Activated CD8-positive, alpha-beta memory T cell treated with anti-CD3 and anti-CD28 coated beads, Interleukin-2, amount 50 U/mL, for 1 hour (primary cell): Measurements from ENCODE around the gene DSTN.

ENCODE experiments used
- DNase-seq: peaks from one replicate; pipeline ENCODE4 v3.0.0-alpha.2; 2020; ENCODE audit errors: extremely low read depth

DSTN gene

GRCh38 chr20:17624070-17624469, 54.2 kb downstream of the DSTN start:
- DNase-seq = no peak

GRCh38 chr20:17624551-17625245, 54.8 kb downstream of the DSTN start:
- no peak for DNase-seq

- DNase-seq = no peak
Measured at GRCh38 chr20:17625246-17626051, 55.6 kb downstream of the DSTN start.

DNA sequence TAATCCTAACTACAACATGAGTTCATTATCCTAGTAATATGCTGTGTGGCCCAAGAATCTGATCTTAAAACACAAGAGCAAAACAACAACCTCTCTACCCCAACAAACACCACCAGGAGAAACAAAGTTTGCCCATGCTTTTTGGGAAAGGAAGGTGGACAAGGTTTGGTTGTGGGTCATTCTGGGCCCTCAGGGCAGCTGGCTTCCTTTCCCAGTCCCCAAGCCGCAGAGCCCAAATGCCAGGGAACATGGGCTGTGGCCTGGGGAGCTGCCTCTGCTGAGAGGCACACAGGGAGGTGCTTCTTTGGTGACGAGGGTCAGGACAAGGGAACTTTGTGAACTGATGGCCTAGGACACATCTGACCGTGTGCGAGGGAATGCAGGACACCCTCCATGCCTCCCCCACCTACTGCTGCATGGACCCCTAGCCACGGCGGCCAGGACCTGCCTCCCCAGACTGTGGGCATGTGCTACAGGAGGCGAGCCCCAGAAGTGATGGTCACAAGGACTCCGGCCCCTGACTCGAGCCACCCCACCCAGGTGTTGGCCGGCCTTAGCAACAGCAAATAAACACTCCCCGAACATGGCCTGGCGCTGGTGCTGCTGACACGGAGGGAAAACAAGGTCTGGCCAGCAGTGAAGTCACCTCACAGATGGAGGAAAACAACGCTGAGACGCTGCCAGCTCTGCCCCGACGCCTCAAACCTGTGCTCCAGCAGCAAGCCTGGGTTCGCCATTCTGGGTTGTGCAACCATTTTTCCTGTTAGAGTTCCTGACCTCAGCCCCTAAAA, 56.5 kb downstream of the DSTN start:
- DNase-seq = no peak

DNA sequence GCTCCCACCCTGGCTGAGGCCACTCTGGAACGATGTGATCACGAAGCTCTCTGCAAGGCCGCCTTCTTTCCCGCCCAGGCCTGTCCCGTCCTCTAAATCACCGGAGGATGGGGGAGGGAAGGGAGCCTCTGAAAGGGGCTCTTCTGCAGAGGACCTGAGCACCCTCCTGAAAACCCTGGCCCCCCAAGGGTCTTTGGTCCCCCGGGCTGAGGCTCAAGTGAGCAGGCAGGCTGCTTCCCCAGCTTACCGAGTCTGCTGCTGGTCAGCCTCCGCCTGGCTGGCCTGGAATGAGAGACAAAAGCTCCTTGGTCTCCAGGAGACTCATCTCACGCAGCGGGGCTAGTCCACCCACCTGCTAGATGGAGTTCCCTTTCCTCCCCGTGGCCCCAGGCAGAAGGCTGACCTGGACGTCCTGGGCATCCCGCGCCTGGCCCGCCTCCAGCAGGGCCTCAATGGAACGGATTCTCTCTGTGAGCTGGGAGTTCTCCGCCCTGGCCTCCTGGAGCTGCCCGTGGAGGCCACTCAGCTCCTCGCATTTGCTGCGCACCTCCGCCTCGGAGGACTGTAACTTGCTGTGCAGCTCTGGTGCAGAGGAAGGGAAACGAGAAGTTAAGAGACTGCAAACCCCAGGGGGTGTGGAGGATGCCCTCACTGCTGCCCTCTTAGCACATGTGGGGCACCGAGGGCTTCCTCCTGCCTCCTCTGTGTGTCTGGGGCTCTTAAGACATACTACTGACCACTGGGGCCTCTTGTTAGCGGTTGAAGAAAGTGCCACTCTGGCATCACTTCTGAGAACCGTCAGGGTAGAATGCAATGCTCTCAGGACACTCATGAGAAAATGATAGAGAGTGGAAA, 57.5 kb downstream of the DSTN start:
- DNase-seq = no peak

GRCh38 chr20:17628101-17628841, 58.4 kb downstream of the DSTN start:
- no peak for DNase-seq

DNA sequence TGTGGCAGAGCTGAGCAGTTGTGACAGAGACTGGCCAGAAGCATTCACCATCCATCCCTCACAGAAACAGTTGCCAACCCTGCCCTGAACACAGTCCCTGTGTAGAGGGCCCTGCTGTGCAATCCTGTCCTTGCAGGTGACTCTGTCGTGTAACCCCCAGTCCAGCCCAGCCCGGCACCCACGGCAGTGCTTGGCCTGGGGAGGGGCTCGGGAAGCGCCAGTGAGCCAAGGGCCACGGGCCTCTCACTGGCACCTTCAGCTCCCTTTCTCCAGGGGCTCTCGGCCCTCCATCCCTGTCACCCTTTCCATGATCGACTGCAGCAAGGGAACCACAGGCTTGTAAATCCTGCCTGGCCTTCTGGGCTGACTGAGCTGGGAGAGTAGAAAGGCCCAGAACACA, 59.1 kb downstream of the DSTN start:
- DNase-seq = no peak

DNA sequence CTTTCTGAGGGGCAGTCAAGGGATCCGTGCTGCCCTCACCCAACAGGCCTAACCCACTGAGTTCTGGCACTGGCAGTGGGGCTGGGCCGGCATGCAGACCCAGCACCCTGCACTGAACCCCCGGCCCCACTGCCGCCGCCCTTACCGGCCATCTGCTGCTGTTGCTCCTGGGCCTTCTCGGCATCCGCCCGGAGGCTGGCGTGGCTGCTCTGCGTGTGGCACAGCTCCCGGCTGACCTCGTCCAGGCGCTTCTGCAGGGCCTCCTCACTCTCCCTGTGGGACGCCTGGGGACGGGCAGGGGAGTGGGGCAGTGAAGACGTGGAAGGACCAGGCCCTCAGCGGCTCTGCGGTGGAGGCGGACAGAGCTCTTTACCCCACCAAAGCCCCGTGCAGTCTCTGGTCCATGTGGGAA, 59.8 kb downstream of the DSTN start:
- no peak for DNase-seq

DNA sequence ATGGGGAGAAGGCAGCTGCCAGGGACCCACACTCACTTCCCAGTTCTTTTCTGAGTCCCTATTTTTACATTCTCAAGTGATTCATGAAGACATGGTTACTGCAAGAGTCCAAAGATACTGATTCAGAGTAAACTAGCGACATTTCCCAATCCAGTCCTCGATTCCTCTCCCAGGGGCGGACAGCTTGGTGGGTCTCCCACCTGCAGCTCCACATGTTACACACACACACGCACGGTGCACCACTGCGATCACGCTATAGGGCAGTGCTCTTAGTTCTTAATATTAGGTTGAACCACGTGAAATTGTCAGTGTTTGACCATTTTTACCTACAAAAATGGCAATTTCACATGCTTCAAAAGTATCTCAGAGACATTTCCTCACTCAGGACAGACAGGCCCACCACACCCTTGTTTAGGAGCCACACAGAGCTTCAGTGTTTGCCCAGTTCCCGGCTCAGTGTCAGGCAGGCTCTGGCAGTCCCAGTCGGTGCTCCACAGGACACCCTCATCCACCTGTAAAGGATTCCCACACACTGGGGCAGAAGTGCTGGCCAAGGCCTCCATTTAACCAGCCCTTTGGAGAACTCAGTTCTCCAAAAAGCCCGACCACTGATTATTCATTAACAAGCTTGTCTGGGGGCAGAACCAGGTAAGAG, 60.4 kb downstream of the DSTN start:
- DNase-seq = no peak

DNA sequence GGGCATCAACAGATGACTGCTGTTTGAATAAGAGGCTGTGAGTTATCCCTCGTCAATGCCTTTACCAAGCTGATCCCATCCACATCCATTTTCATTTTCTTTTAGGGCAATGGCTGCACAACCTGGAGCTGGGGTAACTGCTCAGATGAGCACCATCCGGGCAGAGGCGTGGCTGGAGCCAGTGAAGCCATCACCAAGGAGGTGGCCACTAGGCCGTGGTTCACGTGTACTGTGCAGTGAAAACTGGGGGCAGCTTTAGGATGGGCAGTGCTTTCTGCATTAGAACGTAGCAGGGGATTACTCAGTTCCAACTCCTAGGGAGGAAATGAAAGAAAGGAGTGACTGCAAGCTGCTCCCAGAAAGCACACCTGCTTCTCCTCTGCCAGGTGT, 60.9 kb downstream of the DSTN start:
- DNase-seq = no peak

DNA sequence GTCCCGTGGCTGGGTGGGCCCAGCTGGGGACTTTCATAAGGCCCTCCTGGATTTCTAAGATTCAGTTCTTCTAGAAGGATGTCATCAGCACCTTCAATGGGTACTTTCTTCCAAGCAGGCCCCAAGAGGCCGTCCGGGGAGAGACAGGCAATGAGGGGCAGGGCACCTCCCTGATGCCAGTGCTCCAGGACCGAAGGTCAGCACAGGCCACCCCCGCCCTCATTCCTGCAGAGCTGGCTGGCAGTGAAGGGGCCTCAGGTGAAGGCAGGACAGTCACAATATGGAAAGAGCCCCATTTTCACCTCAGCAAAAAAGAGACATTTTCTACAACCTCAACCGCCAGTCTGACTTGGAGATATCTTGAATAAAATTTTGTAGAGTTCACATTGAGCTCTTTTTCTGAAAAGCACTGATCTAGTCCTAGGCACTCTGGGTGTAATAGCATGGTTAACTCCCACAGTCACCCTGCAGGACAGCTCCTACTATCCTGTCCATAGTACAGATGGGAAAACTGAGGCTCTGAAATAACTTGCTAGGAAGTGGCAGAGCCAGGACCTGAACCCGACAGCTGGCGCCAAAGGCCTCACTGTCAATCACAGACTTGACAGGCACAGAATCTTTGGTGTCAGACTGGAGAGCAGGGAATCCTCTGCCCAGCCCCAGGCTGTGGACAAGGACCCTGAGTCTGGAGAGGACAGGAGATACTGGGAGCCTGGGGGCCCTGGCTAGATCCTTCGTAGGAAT, 61.9 kb downstream of the DSTN start:
- DNase-seq = no peak

- DNase-seq = no peak
Measured at GRCh38 chr20:17633221-17633849, 63.5 kb downstream of the DSTN start.

- no peak for DNase-seq
Measured at GRCh38 chr20:17633850-17634500, 64.1 kb downstream of the DSTN start.

- no peak for DNase-seq
Measured at GRCh38 chr20:17634661-17635331, 64.9 kb downstream of the DSTN start.

DNA sequence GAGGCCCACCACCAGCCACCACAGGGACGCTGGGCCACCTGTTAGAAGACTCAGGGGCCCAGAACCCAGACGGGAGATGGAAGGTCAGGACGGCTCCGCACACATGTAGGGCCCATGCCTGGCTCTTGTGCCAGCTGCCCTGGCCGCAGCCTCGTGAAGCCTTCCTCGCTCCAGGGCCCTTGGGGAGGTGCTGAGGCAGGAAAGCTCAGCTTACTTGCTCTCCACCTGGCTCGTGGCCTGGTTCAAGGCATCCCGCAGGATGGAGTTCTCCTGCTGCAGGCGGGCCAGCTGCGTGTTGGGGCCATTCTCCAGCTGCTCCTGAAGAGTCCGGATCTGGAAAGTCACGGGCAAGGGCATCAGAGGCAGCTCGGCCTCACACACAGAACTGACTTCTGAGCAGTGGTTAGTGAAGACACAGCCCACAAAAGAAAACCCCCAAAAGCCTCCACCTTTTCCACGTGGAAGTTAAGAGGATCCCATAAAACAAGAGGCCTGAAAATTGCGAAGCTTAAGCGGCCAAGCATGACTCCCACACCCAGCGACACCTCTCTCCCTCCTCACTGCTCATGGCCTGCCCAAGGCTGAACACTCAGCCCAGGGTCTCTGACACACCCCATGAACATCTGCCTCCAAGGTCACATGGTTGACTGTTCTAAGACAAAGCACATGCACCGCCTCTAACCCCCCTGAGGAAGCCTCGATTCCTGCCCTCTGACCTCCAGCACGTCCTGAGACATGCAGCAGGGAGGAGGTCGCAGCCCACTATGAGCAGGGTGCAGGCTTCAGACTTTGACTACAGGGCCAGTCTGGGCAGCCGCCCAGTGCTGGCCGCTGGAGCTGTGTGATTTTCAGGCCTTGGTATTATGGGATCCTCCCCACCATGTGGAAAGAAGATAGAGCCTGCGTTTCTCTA, 65.7 kb downstream of the DSTN start:
- DNase-seq = no peak

DNA sequence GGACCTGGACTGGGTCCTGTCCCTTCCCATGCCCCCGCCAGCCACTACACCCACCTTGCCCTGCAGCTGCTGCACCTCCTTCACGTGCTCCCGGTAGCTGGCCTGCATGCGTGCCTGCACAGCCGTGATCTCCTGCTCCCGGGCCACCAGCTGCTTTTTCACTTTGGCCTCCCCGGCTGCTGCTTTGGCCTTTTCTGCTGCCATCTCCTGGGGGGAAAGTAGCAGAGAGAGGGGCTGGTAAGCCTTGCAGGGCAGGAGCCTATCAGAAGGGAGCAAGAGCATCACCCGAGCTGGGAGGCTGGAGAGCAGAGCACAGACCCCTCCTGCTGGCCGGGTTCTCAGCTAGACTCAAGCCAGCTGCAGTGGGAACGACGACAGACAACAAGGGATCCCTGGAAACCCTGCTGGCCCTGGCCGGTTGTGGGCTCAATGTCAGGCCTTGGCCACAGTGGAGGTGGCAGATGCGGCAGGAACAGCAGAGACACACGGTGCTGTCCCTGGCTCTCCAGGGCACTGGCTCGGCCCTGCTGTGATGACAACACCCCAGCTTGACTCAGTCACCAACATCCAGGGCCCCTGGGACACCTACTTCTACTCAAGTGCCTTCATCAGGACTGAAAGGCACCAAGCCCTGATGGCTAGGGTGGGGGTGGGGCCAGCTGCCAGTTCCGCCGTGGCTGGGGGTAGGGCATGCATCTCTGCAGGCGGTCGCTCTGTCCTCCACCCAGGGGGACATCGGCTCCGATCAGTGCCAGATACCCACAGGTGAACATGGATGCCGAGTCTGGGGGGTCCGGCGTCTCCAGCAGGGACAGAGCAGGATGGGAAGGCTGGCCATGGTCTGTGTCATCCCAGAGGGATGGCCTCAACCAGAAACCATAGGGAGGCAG, 66.9 kb downstream of the DSTN start:
- no peak for DNase-seq
